Duodenal mucosa (tissue), 2 donors: ENCODE measurements around the gene SLC38A10.

Experiments
- H3K27ac ChIP-seq: one replicate; pipeline ENCODE4 v1.7.0; 2013; ENCODE audit warnings: low read depth, low read length
- H3K27me3 ChIP-seq, 2 donors: one replicate each; pipeline ENCODE4 v1.7.0; 2013; ENCODE audit warnings: low read length in 2 of 2, control low read depth in 1 of 2; ENCODE audit not compliant: insufficient read depth in 2 of 2, control insufficient read depth in 1 of 2
- H3K36me3 ChIP-seq, 2 donors: one replicate each; pipeline ENCODE4 v1.7.0; 2013; ENCODE audit warnings: low read length in 2 of 2, control low read depth in 1 of 2; ENCODE audit not compliant: insufficient read depth in 2 of 2, control insufficient read depth in 1 of 2
- H3K4me1 ChIP-seq, 2 donors: one replicate each; pipeline ENCODE4 v1.7.0; 2013; ENCODE audit warnings: low read length in 2 of 2, control low read depth in 1 of 2; ENCODE audit not compliant: insufficient read depth in 2 of 2, control insufficient read depth in 1 of 2
- H3K4me3 ChIP-seq, 2 donors: one replicate each; pipeline ENCODE4 v1.7.0; 2013; ENCODE audit warnings: low read length in 2 of 2, low read depth in 1 of 2
- H3K9ac ChIP-seq, 2 donors: one replicate each; pipeline ENCODE4 v1.7.0; 2013; ENCODE audit warnings: low read length in 2 of 2, low read depth in 1 of 2
- H3K9me3 ChIP-seq, 2 donors: one replicate each; pipeline ENCODE4 v1.7.0; 2013; ENCODE audit warnings: low read length in 2 of 2, control low read depth in 1 of 2; ENCODE audit not compliant: control insufficient read depth in 1 of 2

Gene SLC38A10

DNA sequence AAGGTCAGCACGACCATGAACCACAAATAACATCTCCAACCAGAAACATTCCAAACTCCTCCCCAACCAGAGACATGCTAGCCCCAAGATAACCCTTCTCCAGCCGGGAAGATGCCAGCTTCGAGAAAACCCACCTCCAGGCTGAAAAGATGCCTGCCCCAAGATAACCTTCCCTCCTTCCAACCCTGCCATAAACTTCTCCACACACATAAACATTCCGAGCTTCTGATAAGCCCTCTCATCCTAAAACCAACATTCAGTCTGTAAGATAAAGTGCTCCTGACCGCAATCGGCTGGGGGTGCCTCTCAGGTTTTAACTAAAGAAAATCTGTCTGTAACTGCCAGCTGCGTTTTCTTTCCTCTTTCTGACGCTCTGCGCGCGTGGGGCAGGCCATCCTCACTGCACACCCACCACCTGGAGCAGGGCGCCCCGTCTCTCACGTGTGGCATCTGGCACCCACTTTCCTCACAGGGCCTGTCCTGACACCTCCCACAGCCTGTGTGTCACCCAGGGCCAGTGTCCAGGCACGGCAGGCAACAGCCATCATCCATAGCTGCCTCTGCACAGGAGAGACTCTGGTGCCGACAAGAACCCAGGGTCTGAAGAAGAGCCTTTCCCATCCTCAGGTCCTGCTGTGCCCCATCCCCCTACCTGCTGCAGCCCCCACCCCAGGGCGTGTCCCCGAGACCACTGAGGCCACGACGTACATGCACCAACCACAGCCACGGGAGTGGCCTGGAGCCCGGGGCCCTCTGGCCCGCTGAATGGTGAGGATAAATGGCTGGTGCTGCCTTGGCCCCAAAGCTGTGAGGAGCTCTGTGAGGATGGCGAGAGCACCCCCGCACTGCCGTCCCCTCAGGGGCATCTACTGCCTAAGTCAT is 59.9 kb downstream of the SLC38A10 start:
- peaks cover 5 to 31% of the 10 kb centered on the region in 2 donors for H3K36me3 ChIP-seq

DNA sequence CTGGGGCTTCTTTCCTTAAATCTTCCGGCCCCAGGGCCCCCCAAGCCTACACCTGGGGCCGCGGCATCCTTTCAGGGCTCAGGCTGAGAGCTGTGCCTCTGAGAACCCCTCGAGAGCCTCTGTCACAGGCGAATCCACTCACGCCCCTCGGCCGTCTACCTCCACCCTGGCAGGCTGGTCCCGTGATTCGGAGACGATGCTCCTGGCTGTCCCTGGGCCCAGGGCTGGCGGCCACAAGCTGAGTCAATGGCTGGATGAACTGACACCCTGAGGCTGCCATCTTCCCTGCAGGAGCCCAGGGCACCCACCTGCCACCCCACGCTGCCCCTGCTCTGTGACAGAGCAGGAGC is 60.6 kb downstream of the SLC38A10 start:
- Histone ChIP-seq H3K27ac (no peak overlapping the region), H3K9me3 (no peaks in the 10 kb centered on the region), H3K9ac (no peak overlapping the region), H3K4me1 (peaks cover 10 to 16% of the 10 kb centered on the region in 2 donors), H3K4me3 (no peak overlapping the region), H3K36me3 (peaks cover 11 to 38% of the 10 kb centered on the region in 2 donors), H3K27me3 (no peaks in the 10 kb centered on the region)

More for the DNA sequence above, 59.9 kb downstream of the SLC38A10 start:
- Histone ChIP-seq H3K9me3 (no peaks in the 10 kb centered on the region), H3K9ac (no peak overlapping the region), H3K4me1 (peaks cover 16 to 22% of the 10 kb centered on the region in 2 donors), H3K27me3 (no peaks in the 10 kb centered on the region), H3K27ac (no peak overlapping the region), H3K4me3 (no peak overlapping the region)

DNA sequence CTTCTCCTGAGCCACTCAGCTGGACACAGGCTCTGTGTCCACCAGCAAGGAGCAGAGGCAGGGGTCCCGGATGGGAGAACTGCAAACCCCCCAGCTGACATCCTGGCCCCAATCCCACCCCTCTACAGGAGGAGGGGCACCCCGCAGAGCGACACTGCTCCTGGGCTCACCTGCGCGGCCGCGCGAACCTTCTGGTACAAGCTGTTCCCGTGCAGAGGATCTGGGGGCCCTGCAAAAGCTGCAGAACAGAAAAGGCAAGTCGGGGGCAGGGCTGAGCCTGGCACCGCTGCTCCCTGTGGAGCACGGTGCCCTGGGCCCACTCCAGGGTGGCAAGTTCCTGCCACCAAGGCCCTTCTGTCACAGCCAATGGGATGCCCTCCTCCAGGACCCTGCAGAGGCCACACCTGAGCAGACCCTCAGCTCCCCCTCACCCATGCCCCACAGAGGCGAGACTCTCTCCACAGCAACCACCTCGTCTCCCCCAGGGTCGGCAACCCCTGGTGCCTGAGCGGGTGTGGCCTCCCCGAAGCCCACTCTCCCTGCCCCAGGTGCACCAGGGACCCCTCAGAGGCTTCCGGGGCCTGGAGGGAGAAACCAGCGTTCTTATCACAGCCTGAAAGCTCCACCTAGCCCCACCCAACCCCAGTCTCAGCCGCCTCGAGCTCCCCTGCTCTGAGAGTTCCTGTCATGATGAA is 61.1 kb downstream of the SLC38A10 start:
- Histone ChIP-seq H3K4me3 (no peak overlapping the region), H3K9me3 (no peaks in the 10 kb centered on the region), H3K4me1 (peaks cover 10 to 16% of the 10 kb centered on the region in 2 donors), H3K9ac (no peak overlapping the region), H3K27me3 (no peaks in the 10 kb centered on the region), H3K27ac (no peak overlapping the region), H3K36me3 (peaks cover 11 to 40% of the 10 kb centered on the region in 2 donors)

DNA sequence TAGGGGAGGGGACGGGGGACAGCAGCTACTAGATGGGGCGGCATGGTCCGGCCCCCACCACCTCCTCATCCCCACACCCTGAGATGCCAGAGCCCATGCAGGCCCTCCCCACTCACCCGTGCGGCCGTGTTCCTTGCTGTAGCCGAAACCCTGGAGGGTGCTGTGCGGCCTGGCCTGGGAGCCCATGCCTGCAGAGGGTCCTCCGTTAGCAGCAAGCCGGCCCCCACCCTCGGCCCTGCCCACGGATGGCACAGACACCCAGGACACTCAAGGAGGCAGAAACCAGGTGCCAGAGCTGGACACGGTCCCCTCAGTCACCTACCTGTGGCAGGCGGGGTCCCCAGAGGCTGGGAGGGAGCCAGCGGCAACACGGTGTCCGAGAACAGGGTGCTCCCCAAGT is 61.8 kb downstream of the SLC38A10 start:
- H3K27ac ChIP-seq = no peak overlapping the region
- peaks cover 10 to 14% of the 10 kb centered on the region in 2 donors for H3K4me1 ChIP-seq
- H3K9me3 ChIP-seq = no peaks in the 10 kb centered on the region
- no peaks in the 10 kb centered on the region for H3K27me3 ChIP-seq
- H3K9ac ChIP-seq = no peak overlapping the region
- peaks cover 11 to 44% of the 10 kb centered on the region in 2 donors for H3K36me3 ChIP-seq
- H3K4me3 ChIP-seq = no peak overlapping the region

DNA sequence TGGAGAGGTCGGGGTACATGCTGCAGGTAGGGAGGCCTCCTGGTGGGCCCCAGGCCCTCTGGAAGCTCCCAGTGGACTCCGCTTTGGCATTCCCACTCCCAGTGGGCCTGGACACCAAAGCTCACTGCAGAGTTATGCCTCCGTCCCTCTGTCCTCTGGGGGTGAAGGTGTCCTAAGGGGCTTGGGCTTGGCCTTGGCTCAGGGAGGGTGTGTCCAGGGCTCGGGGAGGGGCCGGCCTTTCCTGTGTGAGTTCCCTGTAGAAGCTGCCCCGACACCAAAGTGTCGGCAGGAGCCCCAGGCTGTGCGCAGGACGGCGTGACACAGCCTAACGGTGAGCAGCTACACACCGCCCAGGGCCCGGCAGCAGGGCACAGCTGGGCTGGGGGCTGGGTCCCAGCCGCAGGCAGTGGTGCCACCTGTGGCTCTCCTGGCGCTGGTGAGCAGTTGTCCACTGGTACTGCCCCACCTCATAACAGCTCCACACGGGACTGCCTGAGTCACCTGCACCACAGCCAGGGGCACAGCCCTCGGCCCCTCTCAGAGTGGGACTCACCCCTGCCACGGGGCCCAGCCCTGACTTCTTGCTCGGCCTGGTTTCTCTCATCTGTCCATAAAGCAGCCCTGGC is 62.4 kb downstream of the SLC38A10 start:
- peaks cover 11 to 45% of the 10 kb centered on the region in 2 donors for H3K36me3 ChIP-seq
- no peak overlapping the region for H3K4me3 ChIP-seq
- H3K9ac ChIP-seq = no peak overlapping the region

DNA sequence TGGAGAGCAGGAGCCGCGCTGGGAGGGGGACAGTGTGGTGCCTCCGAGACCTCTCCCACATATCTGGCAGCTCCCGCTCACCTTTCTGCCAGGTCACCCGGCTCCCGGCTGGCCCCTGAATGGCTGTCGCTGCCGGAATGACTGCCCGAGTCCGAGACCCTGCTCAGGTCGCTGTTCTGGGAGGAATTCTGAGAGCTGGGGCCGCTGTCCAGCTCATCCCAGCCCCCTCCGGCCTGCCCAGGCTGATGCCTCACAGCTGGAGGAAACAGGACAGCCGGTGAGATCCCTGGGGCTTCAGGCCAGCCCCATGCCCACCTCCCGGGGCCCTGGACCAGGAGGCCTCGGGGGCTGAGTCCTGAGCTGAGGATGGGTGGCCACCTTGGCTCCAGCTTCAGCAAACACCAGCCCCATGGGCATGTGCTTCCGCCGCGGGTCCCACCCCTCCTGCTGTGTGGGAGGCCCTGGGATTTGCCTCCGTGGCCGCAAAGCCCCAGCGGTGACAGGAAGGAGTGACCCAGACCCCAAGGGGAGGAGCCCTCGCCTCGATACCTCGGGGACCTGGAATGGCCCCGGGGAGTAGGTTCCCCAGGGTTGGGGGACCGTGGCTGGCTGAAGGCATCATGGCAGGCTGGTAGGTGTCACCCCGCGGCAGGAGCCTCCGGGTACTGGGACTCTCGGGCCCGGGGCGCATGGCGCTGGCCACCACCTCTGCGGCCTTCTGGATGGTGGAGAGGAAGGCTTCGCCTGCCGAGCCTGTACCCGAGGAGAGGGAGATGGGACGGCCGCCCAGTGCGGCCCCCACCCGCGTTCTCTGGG is 63.1 kb downstream of the SLC38A10 start:
- Histone ChIP-seq H3K27ac (no peak overlapping the region), H3K36me3 (peaks cover 11 to 45% of the 10 kb centered on the region in 2 donors)

More for the DNA sequence above, 62.4 kb downstream of the SLC38A10 start:
- Histone ChIP-seq H3K27ac (no peak overlapping the region), H3K27me3 (no peaks in the 10 kb centered on the region), H3K9me3 (no peaks in the 10 kb centered on the region), H3K4me1 (peaks cover 6 to 8% of the 10 kb centered on the region in 2 donors)

DNA sequence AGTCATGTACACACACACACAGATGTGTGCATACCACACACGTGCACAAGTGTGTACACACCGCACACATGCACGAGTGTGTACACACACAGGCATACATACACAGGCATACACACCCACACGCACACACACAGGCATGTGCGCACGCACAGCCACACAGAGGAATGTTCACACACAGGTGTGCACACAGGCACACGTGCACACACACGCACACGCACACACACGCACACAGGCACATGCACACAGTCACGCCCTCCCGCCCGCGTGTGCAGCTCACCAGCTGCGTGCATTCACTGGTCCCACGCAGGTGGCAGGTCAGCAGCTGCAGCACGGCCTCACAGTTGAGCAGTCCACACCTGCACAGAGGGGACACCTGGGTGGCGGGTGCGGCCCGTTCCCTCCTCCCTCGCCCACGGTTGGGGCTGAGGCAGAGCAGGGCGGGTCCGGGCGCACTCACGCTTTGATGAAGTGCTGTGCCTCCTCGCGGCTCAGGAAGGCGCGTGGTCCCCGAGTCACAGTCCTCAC is 63.9 kb downstream of the SLC38A10 start:
- no peaks in the 10 kb centered on the region for H3K9me3 ChIP-seq
- H3K4me1 ChIP-seq = no peaks in the 10 kb centered on the region
- no peak overlapping the region for H3K9ac ChIP-seq
- peaks cover 11 to 45% of the 10 kb centered on the region in 2 donors for H3K36me3 ChIP-seq
- no peak overlapping the region for H3K4me3 ChIP-seq
- no peak overlapping the region for H3K27ac ChIP-seq
- no peaks in the 10 kb centered on the region for H3K27me3 ChIP-seq

More for the DNA sequence above, 63.1 kb downstream of the SLC38A10 start:
- Histone ChIP-seq H3K27me3 (no peaks in the 10 kb centered on the region), H3K9ac (no peak overlapping the region), H3K9me3 (no peaks in the 10 kb centered on the region), H3K4me3 (no peak overlapping the region), H3K4me1 (peaks cover 0 to under 1% of the 10 kb centered on the region in 2 donors)

DNA sequence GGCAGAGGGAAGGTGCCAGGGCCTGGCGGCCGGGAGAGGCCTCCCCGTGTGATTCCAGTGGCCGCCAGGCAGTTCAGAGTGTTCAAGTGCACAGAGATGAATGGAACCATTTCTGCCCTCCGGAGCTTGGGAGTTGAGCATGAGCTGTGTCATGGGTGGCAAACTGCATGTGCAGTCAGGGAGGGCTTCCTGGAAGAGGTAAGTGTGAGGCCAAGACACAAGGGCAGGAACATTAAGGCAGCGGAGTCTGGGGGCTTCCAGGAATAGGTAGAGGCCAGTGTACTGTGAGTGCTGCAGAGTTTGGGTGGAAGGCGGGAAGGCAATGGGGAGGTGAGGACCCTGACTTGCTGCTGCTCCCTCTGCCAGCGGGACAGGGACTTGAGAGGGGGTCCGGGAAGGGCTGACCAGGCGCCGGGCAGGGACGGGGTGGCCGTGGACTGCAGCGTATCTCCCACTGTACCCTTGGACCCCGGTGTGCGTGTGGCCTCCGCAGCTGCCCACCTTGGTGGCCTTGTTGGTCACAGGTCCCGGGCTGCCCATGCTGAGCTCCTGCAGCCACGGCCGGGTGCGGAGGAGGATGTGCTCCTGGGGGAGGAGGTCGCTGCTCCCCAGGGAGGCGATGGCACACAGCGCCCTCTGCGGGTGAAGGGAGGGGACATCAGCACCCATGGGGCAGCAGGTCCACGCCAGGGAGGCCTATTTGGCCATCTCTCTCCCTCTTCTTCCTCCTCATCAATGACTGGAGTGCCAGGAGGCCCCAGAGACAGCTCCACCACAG is 64.9 kb downstream of the SLC38A10 start:
- H3K9ac ChIP-seq = no peak overlapping the region
- no peak overlapping the region for H3K4me3 ChIP-seq
- no peaks in the 10 kb centered on the region for H3K27me3 ChIP-seq
- H3K4me1 ChIP-seq = no peaks in the 10 kb centered on the region
- no peak overlapping the region for H3K27ac ChIP-seq
- H3K9me3 ChIP-seq = no peaks in the 10 kb centered on the region
- H3K36me3 ChIP-seq = peaks cover 11 to 45% of the 10 kb centered on the region in 2 donors

DNA sequence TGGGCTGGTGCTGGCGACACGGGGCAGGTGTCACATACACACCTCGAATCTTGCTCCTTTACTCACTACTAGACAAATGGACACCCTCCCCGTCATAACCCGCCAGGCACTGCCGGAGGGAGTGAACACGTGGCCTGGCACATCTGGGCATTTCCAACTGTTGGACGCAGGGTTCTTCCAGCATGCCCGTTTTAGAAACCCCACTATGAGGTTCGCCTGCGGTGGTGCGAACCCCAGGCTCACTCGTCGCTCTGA is 65.5 kb downstream of the SLC38A10 start:
- Histone ChIP-seq H3K9me3 (no peaks in the 10 kb centered on the region), H3K27me3 (no peaks in the 10 kb centered on the region), H3K36me3 (peaks cover 11 to 45% of the 10 kb centered on the region in 2 donors), H3K4me3 (no peak overlapping the region), H3K27ac (no peak overlapping the region), H3K4me1 (no peaks in the 10 kb centered on the region), H3K9ac (no peak overlapping the region)
